ENCODE data around the gene SFMBT1.

DNA sequence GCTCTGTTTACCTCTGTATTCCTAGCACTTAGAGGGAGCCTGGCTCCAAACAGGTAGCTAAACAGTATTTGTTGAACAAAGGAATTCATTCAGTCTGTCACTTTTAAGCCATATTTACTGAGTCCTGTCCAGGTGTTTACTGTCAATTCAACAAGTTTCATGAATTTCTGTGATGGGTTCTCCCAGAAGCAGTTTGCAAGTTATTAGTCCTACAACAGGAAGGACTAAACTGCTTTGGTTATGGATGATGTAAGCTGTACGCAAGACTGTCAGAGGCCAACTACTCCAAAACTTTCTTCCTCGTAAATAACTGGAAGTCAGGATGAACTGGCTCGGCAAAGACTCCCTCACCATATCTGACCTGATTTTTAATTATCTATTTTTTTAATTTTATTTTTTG is 173.6 kb downstream of the SFMBT1 start:
- no peak for TF ChIP-seq CTCF (IDR thresholded peaks at IDR 0.05; ENCODE audit: low read depth, low read length, poor library complexity, severe bottlenecking)
- TF ChIP-seq EZH2phosphoT487 (IDR thresholded peaks at IDR 0.05; ENCODE audit: borderline replicate concordance, low read length): no peak
